GM11168 (cell line): ENCODE results near the gene ZNF296.

Source experiments
- in situ Hi-C: fragments of 300-500 bp; cut with MboI; formaldehyde crosslinking; loops from one replicate; pipeline ENCODE4 v1.12.0; 2022; ENCODE audit warnings: low sequenced_read_pairs; ENCODE audit not compliant: unreplicated experiment

ZNF296 gene

DNA sequence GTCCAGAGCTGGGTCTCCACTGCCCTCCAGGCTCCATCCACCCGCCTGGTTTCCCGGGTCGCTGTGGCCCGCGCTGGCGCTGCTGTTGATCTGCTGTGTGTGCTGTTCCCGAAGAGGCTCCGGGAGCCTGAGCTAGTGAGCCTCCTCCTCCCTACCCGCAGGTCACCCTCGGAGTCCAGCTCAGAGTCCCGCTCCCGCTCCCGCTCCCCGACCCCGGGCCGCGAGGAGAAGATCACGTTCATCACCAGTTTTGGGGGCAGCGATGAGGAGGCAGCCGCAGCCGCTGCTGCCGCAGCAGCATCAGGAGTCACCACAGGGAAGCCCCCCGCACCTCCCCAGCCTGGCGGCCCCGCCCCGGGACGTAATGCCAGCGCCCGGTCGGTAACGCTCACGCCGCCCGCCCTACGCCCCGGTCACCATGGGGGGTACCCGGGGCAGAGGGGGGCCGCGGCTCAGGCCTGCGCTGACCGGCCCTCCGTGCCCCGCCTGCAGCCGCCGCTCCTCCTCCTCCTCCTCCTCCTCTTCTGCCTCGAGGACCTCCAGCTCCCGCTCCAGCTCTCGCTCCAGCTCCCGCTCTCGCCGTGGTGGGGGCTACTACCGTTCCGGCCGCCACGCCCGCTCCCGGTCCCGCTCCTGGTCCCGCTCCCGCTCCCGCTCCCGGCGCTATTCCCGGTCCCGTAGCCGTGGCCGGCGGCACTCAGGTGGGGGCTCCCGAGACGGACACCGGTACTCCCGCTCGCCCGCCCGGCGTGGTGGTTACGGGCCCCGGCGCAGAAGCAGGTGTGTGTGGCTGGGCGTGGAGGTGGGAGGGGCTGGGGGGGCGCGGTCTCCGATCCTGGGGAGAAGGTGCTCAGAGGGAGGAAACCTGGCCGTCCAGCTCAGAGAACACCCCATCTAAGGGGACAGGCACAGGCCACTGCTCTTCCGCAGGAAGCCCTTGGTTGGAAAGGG, 12.2 kb downstream of the ZNF296 start:
- in situ Hi-C loops: no loop called here

DNA sequence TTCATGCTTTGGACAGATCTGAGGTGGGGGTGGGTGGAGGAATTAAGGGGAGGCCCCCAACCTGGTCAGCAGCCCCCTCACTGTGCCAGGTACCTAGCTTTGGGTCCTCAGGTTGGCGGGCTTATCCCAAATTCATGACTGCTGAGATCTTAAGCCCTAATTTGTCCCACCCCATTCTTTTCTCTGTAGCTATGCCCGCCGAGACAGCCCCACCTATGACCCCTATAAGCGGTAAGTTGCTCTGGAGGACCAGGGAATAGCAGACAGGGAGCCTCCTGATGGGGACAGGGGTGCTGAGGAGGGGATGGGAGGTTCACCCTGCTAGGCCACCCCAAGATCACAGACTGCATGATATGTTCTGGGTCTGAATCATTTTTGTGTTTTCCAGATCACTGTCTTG, 14.3 kb downstream of the ZNF296 start:
- in situ Hi-C loops: no loop called here

DNA sequence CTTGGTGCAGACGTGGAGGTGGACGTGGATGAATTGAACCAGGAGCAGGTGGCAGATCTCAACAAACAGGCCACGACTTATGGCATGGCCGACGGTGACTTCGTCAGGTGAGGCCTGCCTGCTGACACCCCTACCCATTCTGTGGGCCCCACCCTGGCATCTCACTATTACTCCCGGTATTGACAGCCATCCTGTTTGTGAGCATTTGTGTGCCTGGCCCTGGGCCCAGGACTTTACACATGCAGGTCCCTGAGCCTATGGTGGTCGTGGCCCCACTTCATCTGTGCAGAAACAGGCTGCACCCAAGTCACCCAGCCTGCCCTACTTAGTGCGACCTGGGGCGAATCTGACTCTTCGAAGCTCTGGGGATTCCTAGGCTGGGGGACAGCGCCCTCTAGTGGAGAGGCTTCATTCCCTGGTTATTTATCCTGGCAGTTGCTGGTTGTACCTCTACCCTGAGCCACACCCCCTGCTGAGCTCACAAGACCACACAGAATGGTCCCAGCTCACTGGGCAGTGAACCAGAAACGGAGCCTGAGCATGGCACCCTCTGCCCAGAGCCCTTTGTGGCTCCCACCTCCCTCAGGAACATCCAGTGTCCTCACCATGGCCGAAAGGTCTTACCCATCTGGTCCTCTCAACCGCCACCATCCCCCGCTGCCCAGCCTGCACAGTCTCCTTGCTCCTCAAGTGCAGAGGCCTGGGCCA, 16.9 kb downstream of the ZNF296 start:
- in situ Hi-C loops: no loop called here

GRCh38 chr19:45058622-45059159, 17.6 kb downstream of the ZNF296 start:
- in situ Hi-C loops: no loop called here

DNA sequence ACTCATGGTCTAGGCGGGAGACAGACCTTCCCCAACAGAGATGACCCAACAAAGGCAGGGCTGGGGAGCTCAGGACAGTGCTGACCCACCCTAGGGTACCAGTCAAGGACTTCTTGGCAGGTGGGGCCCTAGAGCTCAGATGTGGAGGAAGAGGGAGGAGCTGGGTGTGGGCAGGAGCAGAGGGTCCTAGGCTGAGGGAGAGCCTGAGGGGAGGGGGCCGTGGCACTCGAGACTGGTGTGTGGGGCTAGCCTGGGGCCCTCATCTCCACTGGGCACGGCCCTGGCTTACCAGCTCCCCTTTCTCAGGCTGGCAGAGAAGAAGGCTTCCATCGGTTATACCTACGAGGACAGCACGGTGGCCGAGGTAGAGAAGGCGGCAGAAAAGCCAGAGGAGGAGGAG, 18.8 kb downstream of the ZNF296 start:
- in situ Hi-C loops: no loop called here

- in situ Hi-C loops: no loop called here
Measured at GRCh38 chr19:45056831-45057230, 19.4 kb downstream of the ZNF296 start.

GRCh38 chr19:45051929-45052579, 24.2 kb downstream of the ZNF296 start:
- in situ Hi-C loops: no loop called here

- in situ Hi-C loops: no loop called here
Measured at GRCh38 chr19:45050036-45050435, 26.2 kb downstream of the ZNF296 start.

- in situ Hi-C loops: no loop called here
Measured at GRCh38 chr19:45049073-45049736, 27.1 kb downstream of the ZNF296 start.

- in situ Hi-C loops: no loop called here
Measured at GRCh38 chr19:45047188-45047797, 29.0 kb downstream of the ZNF296 start.

- in situ Hi-C loops: no loop called here
Measured at GRCh38 chr19:45046355-45046754, 29.9 kb downstream of the ZNF296 start.

GRCh38 chr19:45045671-45046353, 30.5 kb downstream of the ZNF296 start:
- in situ Hi-C loops: no loop called here

DNA sequence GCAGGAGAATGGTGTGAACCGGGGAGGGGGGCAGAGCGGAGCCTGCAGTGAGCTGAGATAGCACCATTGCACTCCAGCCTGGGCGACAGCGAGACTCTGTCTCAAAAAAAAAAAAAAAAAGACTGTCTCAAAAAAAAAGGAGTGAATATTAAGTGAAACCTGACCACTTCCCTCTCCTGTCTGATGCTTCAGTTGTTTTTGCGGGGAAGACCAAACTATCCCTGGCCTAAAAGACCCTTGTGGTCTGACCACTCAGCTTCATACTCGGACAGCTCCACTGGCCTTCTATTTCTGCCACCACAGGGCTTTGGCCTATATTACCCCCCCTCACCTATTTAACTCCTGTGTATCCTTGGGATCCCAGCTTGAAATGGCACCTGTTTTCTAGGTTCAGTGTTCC, 35.2 kb downstream of the ZNF296 start:
- in situ Hi-C loops: no loop called here

DNA sequence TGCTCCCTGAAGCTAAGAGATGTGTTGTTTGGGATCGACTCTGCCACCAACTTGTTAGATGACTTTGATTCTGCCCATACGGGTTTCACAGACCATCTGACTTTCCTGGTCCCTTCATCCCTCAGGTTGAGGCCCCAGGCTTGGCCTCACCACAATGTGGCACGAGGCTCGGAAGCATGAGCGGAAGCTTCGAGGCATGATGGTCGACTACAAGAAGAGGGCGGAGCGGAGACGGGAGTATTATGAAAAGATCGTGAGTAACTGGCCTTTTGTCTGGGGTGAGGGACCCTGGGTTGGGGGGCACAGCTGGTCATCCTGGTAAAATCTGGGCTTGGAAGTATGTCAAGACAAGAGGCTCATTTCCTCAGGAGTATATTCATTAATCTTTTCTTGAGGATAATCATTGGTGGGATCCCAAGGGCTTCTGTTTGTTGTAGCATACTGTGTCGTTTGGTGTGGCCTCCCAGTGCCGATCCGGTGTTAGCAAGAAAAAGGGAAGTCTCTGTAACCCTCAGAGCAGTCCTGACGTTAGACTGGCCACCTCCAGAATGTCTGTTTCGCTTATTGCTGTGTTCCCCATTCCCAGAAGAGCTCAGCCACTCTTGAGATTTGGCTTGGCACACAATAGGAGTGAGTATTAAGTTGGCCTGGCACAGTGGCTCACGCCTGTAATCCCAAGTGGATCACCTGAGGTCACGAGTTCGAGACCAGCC, 36.1 kb downstream of the ZNF296 start:
- in situ Hi-C loops: no loop called here

- in situ Hi-C loops: no loop called here
Measured at GRCh38 chr19:45038931-45039893, 37.1 kb downstream of the ZNF296 start, which contains the start of gene CLASRP. CLASRP (plus strand) TSS chr19:45039045; CDS start chr19:45040213, 1,168 bp downstream.

DNA sequence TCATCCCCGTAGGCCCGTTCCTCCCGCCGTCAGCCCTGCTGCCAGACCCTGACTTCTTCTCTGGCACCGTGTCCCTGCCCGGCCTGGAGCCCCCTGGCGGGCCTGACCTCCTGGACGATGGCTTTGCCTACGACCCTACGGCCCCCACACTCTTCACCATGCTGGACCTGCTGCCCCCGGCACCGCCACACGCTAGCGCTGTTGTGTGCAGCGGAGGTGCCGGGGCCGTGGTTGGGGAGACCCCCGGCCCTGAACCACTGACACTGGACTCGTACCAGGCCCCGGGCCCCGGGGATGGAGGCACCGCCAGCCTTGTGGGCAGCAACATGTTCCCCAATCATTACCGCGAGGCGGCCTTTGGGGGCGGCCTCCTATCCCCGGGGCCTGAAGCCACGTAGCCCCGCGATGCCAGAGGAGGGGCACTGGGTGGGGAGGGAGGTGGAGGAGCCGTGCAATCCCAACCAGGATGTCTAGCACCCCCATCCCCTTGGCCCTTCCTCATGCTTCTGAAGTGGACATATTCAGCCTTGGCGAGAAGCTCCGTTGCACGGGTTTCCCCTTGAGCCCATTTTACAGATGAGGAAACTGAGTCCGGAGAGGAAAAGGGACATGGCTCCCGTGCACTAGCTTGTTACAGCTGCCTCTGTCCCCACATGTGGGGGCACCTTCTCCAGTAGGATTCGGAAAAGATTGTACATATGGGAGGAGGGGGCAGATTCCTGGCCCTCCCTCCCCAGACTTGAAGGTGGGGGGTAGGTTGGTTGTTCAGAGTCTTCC, 38.7 kb downstream of the ZNF296 start:
- in situ Hi-C loops: no loop called here

- in situ Hi-C loops: no loop called here
Measured at GRCh38 chr19:45035755-45036154, 40.5 kb downstream of the ZNF296 start.
